HepG2 (cell line): ENCODE measurements around the gene LIN28A. TPM values are rescaled to one million over a fixed set of nuclear protein-coding genes. Genes with fewer than 3 reads are reported as not detected.
"Not testable (repeated sequence)": the region's sequence is repeated elsewhere in the genome, so short reads cannot be mapped to it uniquely, and the experiment has no call there.

Experiments
- ATAC-seq: fragments of 200-7000 bp; cut with Tn5 transposase; 3 replicates; pipeline ENCODE4 v1.9.1; 2020; ENCODE audit warnings: mild to moderate bottlenecking, moderate library complexity
- BruUV-seq: library from RNA; stranded (reverse); fragments of 400-500 nt; replicated peaks from 2 replicates; lab custom pipeline; 2021; lab: Mats Ljungman, UMichigan
- CTCF ChIA-PET: fragments of 300-600 bp; formaldehyde crosslinking; extraction: SDS; loops from one replicate; lab custom pipeline; 2021; ENCODE audit warnings: low total read pairs, inconsistent platforms, low intra/inter-chr PET ratio; lab: Yijun Ruan, JAX
- POLR2A ChIA-PET: fragments of 350-600 bp; sonication (Branson Sonifier 250); formaldehyde crosslinking; loops from one replicate; lab custom pipeline; 2020; ENCODE audit warnings: antibody characterized with exemption, inconsistent platforms; lab: Yijun Ruan, JAX
- DNase-seq: peaks from one replicate; pipeline ENCODE4 v3.0.0-alpha.2; 2015; ENCODE audit warnings: low spot score
- FAIRE-seq: peaks from 3 replicates; lab custom pipeline; 2011; peaks lifted over from hg19 to GRCh38; lab: Jason Lieb, UNC
- H2AFZ ChIP-seq: one replicate; pipeline ENCODE4 v1.6.1; 2011; ENCODE audit warnings: low read length, inconsistent platforms
- H3K27ac ChIP-seq: fragments of 300-600 bp; 3 replicates; pipeline ENCODE4 v1.8.0; 2011; ENCODE audit warnings: mixed run types, mild to moderate bottlenecking, mixed read lengths, low read length, inconsistent platforms; ENCODE audit not compliant: insufficient read depth; ENCODE audit errors: extremely low read length
- H3K27me3 ChIP-seq, 2 experiments: fragments of 200-600 bp in 1 of 2; 2 replicates in 1 of 2; 3 replicates in 1 of 2; pipeline versions ENCODE4 v1.6.0 to v1.8.0; 2011; ENCODE audit warnings: low read length in 2 of 2, mild to moderate bottlenecking in 2 of 2, moderate library complexity in 2 of 2, inconsistent platforms in 1 of 2; ENCODE audit not compliant: insufficient read depth in 2 of 2, control insufficient read depth in 1 of 2
- H3K36me3 ChIP-seq, 2 experiments: fragments of 200-600 bp in 1 of 2; replicated peaks in 1 of 2; 2 replicates in 1 of 2; 3 replicates in 1 of 2; pipeline versions ENCODE4 v1.5.1 to v1.8.0; 2011; ENCODE audit warnings: low read length in 2 of 2, inconsistent platforms in 1 of 2; ENCODE audit not compliant: insufficient read depth in 2 of 2, control insufficient read depth in 1 of 2
- H3K4me1 ChIP-seq: 2 replicates; pipeline ENCODE4 v1.5.1; 2012; ENCODE audit warnings: low read length, inconsistent platforms; ENCODE audit not compliant: insufficient read depth
- H3K4me2 ChIP-seq: 2 replicates; pipeline ENCODE4 v1.6.0; 2011; ENCODE audit warnings: low read depth, low read length, inconsistent platforms
- H3K4me3 ChIP-seq, 3 experiments: fragments of 200-600 bp in 1 of 3; sonication (generic), shearing (Covaris generic) in 1 of 3; replicated peaks in 1 of 3; 2 replicates each; pipeline ENCODE4 v1.5.1; 2011 to 2016; ENCODE audit warnings: low read length in 3 of 3, inconsistent platforms in 2 of 3, low read depth in 2 of 3, mild to moderate bottlenecking in 2 of 3, control low read depth in 1 of 3, mixed read lengths in 1 of 3; ENCODE audit not compliant: insufficient read depth in 1 of 3
- H3K79me2 ChIP-seq: one replicate; pipeline ENCODE4 v1.6.1; 2011; ENCODE audit warnings: low read length, inconsistent platforms; ENCODE audit not compliant: insufficient read depth
- H3K9ac ChIP-seq: 2 replicates; pipeline ENCODE4 v1.6.0; 2011; ENCODE audit warnings: mild to moderate bottlenecking, low read depth, low read length, inconsistent platforms; ENCODE audit not compliant: insufficient read depth
- H3K9me3 ChIP-seq: 2 replicates; pipeline ENCODE4 v1.5.1; 2012; ENCODE audit warnings: mild to moderate bottlenecking, low read length
- H4K20me1 ChIP-seq: 2 replicates; pipeline ENCODE4 v1.6.0; 2011; ENCODE audit warnings: inconsistent platforms, mild to moderate bottlenecking, low read length, moderate library complexity; ENCODE audit not compliant: insufficient read depth
- CREB1 ChIP-seq, 2 experiments: fragments of 450-650 bp in 1 of 2; IDR thresholded peaks; 2 replicates each; pipeline ENCODE4 v1.6.1; 2016 to 2017; ENCODE audit warnings: control low read depth in 1 of 2, mild to moderate bottlenecking in 1 of 2, missing compliant biosample characterization in 1 of 2, missing genetic modification characterization in 1 of 2
- FOXO4 ChIP-seq: sonication (generic); formaldehyde crosslinking; conservative IDR thresholded peaks from 2 replicates; pipeline ENCODE4 v1.8.1; 2023; ENCODE audit warnings: missing genetic modification reagents
- GZF1 ChIP-seq: sonication (generic); formaldehyde crosslinking; IDR thresholded peaks from 2 replicates; pipeline ENCODE4 v1.5.1; 2020; ENCODE audit warnings: mild to moderate bottlenecking, missing genetic modification reagents
- MBNL3 ChIP-seq: fragments of 250-450 bp; sonication (Bioruptor Pico); conservative IDR thresholded peaks from 2 replicates; pipeline ENCODE4 v1.8.0; 2022; ENCODE audit warnings: mild to moderate bottlenecking, inconsistent platforms
- ONECUT2 ChIP-seq: sonication (generic); formaldehyde crosslinking; IDR thresholded peaks from 2 replicates; pipeline ENCODE4 v1.4.0; 2020; ENCODE audit warnings: missing genetic modification reagents
- THYN1 ChIP-seq: sonication (generic); formaldehyde crosslinking; IDR thresholded peaks from 2 replicates; pipeline ENCODE4 v1.8.1; 2023; ENCODE audit warnings: low read depth, mild to moderate bottlenecking, moderate library complexity, missing genetic modification reagents, borderline replicate concordance
- ZBTB21 ChIP-seq: sonication (generic); formaldehyde crosslinking; IDR thresholded peaks from 2 replicates; pipeline ENCODE4 v1.4.0; 2020; ENCODE audit warnings: missing genetic modification reagents
- ZNF205 ChIP-seq: IDR thresholded peaks from 2 replicates; pipeline ENCODE4 v1.6.1; 2018; ENCODE audit warnings: missing biosample characterization, missing genetic modification reagents
- ZNF326 ChIP-seq: sonication (generic); formaldehyde crosslinking; IDR thresholded peaks from 2 replicates; pipeline ENCODE4 v1.4.0; 2020; ENCODE audit warnings: missing genetic modification reagents, borderline replicate concordance
- ZNF639 ChIP-seq: conservative IDR thresholded peaks from 2 replicates; pipeline ENCODE4 v1.6.1; 2018; ENCODE audit warnings: missing genetic modification reagents
- WGBS: methylation state at CpG from one replicate; pipeline ENCODE4 v1.1.6; 2017; ENCODE audit warnings: low lambda C conversion rate; 5-methylcytosine and 5-hydroxymethylcytosine counted together
- in situ Hi-C: cut with HindIII; loops from 2 replicates; pipeline ENCODE4 v1.10.0; 2017; ENCODE audit warnings: low pct_unique_long_range_greater_than_20kb; ENCODE audit not compliant: extremely low pct_ligation_motif_present
- intact Hi-C: fragments of 100-400 bp; cut with micrococcal nuclease; formaldehyde crosslinking; loops from one replicate; pipeline ENCODE4 v1.10.0; 2022; ENCODE audit not compliant: unreplicated experiment
- polyA plus RNA-seq, 8 experiments: library from polyadenylated mRNA; depleted of rRNA in 3 of 8; stranded (reverse) in 7 of 8; unstranded in 1 of 8; fragments of >200 nt; fragmentation: Illumina TruSeq in 4 of 8; extraction: Trizol in 4 of 8; gene quantifications; 2 replicates each; pipeline versions ENCODE4 v1.2.1 to v1.2.3, GENCODE V29; 2011 to 2016; ENCODE audit warnings: low read depth in 4 of 8, missing spikeins in 1 of 8, mixed read lengths in 1 of 8; ENCODE audit not compliant: insufficient read depth in 1 of 8
- total RNA-seq, 5 experiments: library from RNA; depleted of rRNA; stranded (reverse); fragments of >200 nt; fragmentation: Illumina TruSeq; extraction: Trizol; gene quantifications; 2 replicates each; pipeline ENCODE4 v1.2.3, GENCODE V29; 2016; ENCODE audit warnings: low read depth in 1 of 5
- TF ChIP-seq, protein P1 (sequence below): sonication (generic); formaldehyde crosslinking; IDR thresholded peaks from 2 replicates; pipeline ENCODE4 v1.5.1; 2020; ENCODE audit warnings: missing genetic modification reagents, mild to moderate bottlenecking, borderline replicate concordance
- TF ChIP-seq, protein P2 (sequence below): IDR thresholded peaks from 2 replicates; pipeline ENCODE4 v1.6.1; 2016; ENCODE audit warnings: low read depth, control low read depth

LIN28A gene
- total and polyA plus RNA-seq, 2 of the 13 experiments (the other 11 are each of a cell fraction or from before 2014, with no cell fraction given), result not detected

GRCh38 chr1:26372611-26373010 lies 38.0 kb upstream of the LIN28A start, which contains the start of gene ZNF683:
ZNF683 (minus strand) TSS chr1:26372750; CDS start chr1:26368571, 4,179 bp downstream.
- H3K27me3 ChIP-seq; H3K4me1 ChIP-seq; H3K4me2 ChIP-seq; intact Hi-C loops; H2AFZ ChIP-seq; DNase-seq; FAIRE-seq; BruUV-seq; CTCF ChIA-PET; ATAC-seq; H3K36me3 ChIP-seq; H3K27ac ChIP-seq; H3K9me3 ChIP-seq; POLR2A ChIA-PET; H3K9ac ChIP-seq; in situ Hi-C loops; H3K79me2 ChIP-seq; H3K4me3 ChIP-seq; H4K20me1 ChIP-seq; TF ChIP-seq CREB1 (CRISPR knock-in tag; IDR thresholded peaks at IDR 0.05): not testable (repeated sequence)
- WGBS, result 50% methylated on average over 3 of the region's 3 CpGs
- TF ChIP-seq CREB1 (IDR thresholded peaks at IDR 0.05), result peak; percentile 76
- peak; percentile 34; the same call in 1 of the 2 replicates for TF ChIP-seq ZBTB21 (CRISPR knock-in tag)

GRCh38 chr1:26373281-26373680 lies 37.3 kb upstream of the LIN28A start:
- ChIA-PET POLR2A (interaction anchor here (1.0 kb wide), 1 partner anchor 22 kb away, joined by 3 read pairs; no protein-coding TSS in a partner anchor), CTCF (no interaction called here)
- in situ Hi-C loops, result no loop called here
- no peak for TF ChIP-seq ZNF639 (CRISPR knock-in tag)
- TF ChIP-seq THYN1, result no peak
- TF ChIP-seq GZF1 (CRISPR knock-in tag), result no peak
- TF ChIP-seq, protein P1, sequence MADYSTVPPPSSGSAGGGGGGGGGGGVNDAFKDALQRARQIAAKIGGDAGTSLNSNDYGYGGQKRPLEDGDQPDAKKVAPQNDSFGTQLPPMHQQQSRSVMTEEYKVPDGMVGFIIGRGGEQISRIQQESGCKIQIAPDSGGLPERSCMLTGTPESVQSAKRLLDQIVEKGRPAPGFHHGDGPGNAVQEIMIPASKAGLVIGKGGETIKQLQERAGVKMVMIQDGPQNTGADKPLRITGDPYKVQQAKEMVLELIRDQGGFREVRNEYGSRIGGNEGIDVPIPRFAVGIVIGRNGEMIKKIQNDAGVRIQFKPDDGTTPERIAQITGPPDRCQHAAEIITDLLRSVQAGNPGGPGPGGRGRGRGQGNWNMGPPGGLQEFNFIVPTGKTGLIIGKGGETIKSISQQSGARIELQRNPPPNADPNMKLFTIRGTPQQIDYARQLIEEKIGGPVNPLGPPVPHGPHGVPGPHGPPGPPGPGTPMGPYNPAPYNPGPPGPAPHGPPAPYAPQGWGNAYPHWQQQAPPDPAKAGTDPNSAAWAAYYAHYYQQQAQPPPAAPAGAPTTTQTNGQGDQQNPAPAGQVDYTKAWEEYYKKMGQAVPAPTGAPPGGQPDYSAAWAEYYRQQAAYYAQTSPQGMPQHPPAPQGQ (CRISPR knock-in tag), result no peak
- no peak for TF ChIP-seq FOXO4 (CRISPR knock-in tag)
- no peak for TF ChIP-seq ZNF205 (CRISPR knock-in tag)
- TF ChIP-seq ZNF326 (CRISPR knock-in tag), result no peak
- no peak for TF ChIP-seq ONECUT2 (CRISPR knock-in tag)
- TF ChIP-seq, protein P2, sequence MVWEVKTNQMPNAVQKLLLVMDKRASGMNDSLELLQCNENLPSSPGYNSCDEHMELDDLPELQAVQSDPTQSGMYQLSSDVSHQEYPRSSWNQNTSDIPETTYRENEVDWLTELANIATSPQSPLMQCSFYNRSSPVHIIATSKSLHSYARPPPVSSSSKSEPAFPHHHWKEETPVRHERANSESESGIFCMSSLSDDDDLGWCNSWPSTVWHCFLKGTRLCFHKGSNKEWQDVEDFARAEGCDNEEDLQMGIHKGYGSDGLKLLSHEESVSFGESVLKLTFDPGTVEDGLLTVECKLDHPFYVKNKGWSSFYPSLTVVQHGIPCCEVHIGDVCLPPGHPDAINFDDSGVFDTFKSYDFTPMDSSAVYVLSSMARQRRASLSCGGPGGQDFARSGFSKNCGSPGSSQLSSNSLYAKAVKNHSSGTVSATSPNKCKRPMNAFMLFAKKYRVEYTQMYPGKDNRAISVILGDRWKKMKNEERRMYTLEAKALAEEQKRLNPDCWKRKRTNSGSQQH (CRISPR knock-in tag), result no peak
- no peak for TF ChIP-seq MBNL3 (CRISPR knock-in tag)

More at GRCh38 chr1:26373281-26373680, 37.3 kb upstream of the LIN28A start:
- H3K27ac ChIP-seq, result no peak overlapping the region
- FAIRE-seq, result no peak
- intact Hi-C loops, result no loop called here
- H3K9ac ChIP-seq, result no peak overlapping the region
- H3K36me3 ChIP-seq, result no peaks in the 10 kb centered on the region; a peak in 1 of 5 replicates
- no peaks in the 10 kb centered on the region for H3K4me1 ChIP-seq
- no TSS peak for BruUV-seq
- ATAC-seq, result no peak
- no peaks in the 10 kb centered on the region for H3K9me3 ChIP-seq
- H3K27me3 ChIP-seq, result peaks cover 2 to 7% of the 10 kb centered on the region in 2 experiments; a peak in 2 of 5 replicates
- no peak overlapping the region for H2AFZ ChIP-seq
- H3K4me2 ChIP-seq, result no peak overlapping the region
- H4K20me1 ChIP-seq, result no peaks in the 10 kb centered on the region
- H3K79me2 ChIP-seq, result no peaks in the 10 kb centered on the region
- H3K4me3 ChIP-seq, result no peak overlapping the region
- WGBS, result 33% methylated on average over 4 of the region's 4 CpGs
- DNase-seq, result no peak
